WTC11 (cell line): Measurements from ENCODE around the gene GAK. TPM values are rescaled to one million over a fixed set of nuclear protein-coding genes. Genes with fewer than 3 reads are reported as not detected.

Source experiments
- ATAC-seq: fragments of 200-7000 bp; cut with Tn5 transposase; 2 replicates; pipeline ENCODE4 v1.10.0; 2021; ENCODE audit warnings: mild to moderate bottlenecking, moderate library complexity
- CTCF ChIA-PET: fragments of 300-600 bp; sonication (Branson Sonifier 250); formaldehyde crosslinking; loops from one replicate; lab custom pipeline; 2021; ENCODE audit warnings: antibody characterized with exemption; lab: Charles Lee
- POLR2A ChIA-PET: fragments of 350-600 bp; sonication (Branson Sonifier 250); formaldehyde crosslinking; loops from one replicate; lab custom pipeline; 2021; ENCODE audit warnings: antibody characterized with exemption; lab: Charles Lee
- DNase-seq: peaks from one replicate; pipeline ENCODE4 v3.0.0; 2021; ENCODE audit warnings: low spot score
- H3K27ac Mint-ChIP-seq: 2 replicates; pipeline ENCODE4 v1.8.0; 2021; ENCODE audit warnings: mixed read lengths
- H3K27me3 Mint-ChIP-seq: 2 replicates; pipeline ENCODE4 v1.8.0; 2021; ENCODE audit warnings: low read depth, mild to moderate bottlenecking, moderate library complexity, mixed read lengths
- H3K36me3 Mint-ChIP-seq: 2 replicates; pipeline ENCODE4 v1.8.0; 2021; ENCODE audit warnings: mixed read lengths
- H3K4me1 Mint-ChIP-seq: 2 replicates; pipeline ENCODE4 v1.8.0; 2022; ENCODE audit warnings: mixed read lengths
- H3K4me3 Mint-ChIP-seq: 2 replicates; pipeline ENCODE4 v1.8.0; 2021; ENCODE audit warnings: mild to moderate bottlenecking, moderate library complexity, mixed read lengths
- H3K9me3 Mint-ChIP-seq: 2 replicates; pipeline ENCODE4 v1.8.0; 2021; ENCODE audit warnings: mixed read lengths
- AFF4 ChIP-seq: sonication (generic); formaldehyde crosslinking; IDR thresholded peaks from 2 replicates; pipeline ENCODE4 v1.8.1; 2023; ENCODE audit warnings: mild to moderate bottlenecking, missing genetic modification reagents, borderline replicate concordance
- ATF1 ChIP-seq: sonication (generic); formaldehyde crosslinking; IDR thresholded peaks from 2 replicates; pipeline ENCODE4 v1.8.1; 2023; ENCODE audit warnings: mild to moderate bottlenecking, moderate library complexity, missing genetic modification reagents
- CREB1 ChIP-seq: sonication (generic); formaldehyde crosslinking; IDR thresholded peaks from 2 replicates; pipeline ENCODE4 v1.8.0; 2023; ENCODE audit warnings: mild to moderate bottlenecking, missing genetic modification reagents
- E2F1 ChIP-seq: sonication (generic); formaldehyde crosslinking; IDR thresholded peaks from 2 replicates; pipeline ENCODE4 v1.8.0; 2022; ENCODE audit warnings: mild to moderate bottlenecking, missing genetic modification reagents
- E2F4 ChIP-seq: sonication (generic); formaldehyde crosslinking; IDR thresholded peaks from 2 replicates; pipeline ENCODE4 v1.8.1; 2022; ENCODE audit warnings: low read depth, mild to moderate bottlenecking, moderate library complexity, missing genetic modification reagents, borderline replicate concordance
- EMX1 ChIP-seq: fragments of 250-450 bp; sonication (Bioruptor Pico); IDR thresholded peaks from 2 replicates; pipeline ENCODE4 v1.8.0; 2021; ENCODE audit warnings: mild to moderate bottlenecking
- FOXP4 ChIP-seq: sonication (generic); formaldehyde crosslinking; IDR thresholded peaks from 2 replicates; pipeline ENCODE4 v1.8.0; 2022; ENCODE audit warnings: mild to moderate bottlenecking, missing genetic modification reagents
- IRF1 ChIP-seq: sonication (generic); formaldehyde crosslinking; IDR thresholded peaks from 2 replicates; pipeline ENCODE4 v1.8.0; 2023; ENCODE audit warnings: missing genetic modification reagents
- JAZF1 ChIP-seq: fragments of 250-450 bp; sonication (Bioruptor Pico); IDR thresholded peaks from 2 replicates; pipeline ENCODE4 v1.9.0; 2021; ENCODE audit warnings: moderate library complexity, mild to moderate bottlenecking, inconsistent platforms
- MLX ChIP-seq: sonication (generic); formaldehyde crosslinking; IDR thresholded peaks from 2 replicates; pipeline ENCODE4 v1.8.1; 2023; ENCODE audit warnings: mild to moderate bottlenecking, missing genetic modification reagents, moderate library complexity
- NFE2L1 ChIP-seq: sonication (generic); formaldehyde crosslinking; IDR thresholded peaks from 2 replicates; pipeline ENCODE4 v1.8.1; 2023; ENCODE audit warnings: missing genetic modification reagents
- OVOL2 ChIP-seq: fragments of 250-450 bp; sonication (Bioruptor Pico); IDR thresholded peaks from 2 replicates; pipeline ENCODE4 v1.9.0; 2021; ENCODE audit warnings: mild to moderate bottlenecking, borderline replicate concordance
- SMAD3 ChIP-seq: sonication (generic); formaldehyde crosslinking; IDR thresholded peaks from 2 replicates; pipeline ENCODE4 v1.8.0; 2022; ENCODE audit warnings: missing genetic modification reagents, mild to moderate bottlenecking, borderline replicate concordance
- SP1 ChIP-seq: sonication (generic); formaldehyde crosslinking; conservative IDR thresholded peaks from 2 replicates; pipeline ENCODE4 v1.8.1; 2022; ENCODE audit warnings: missing genetic modification reagents
- STAT6 ChIP-seq: sonication (generic); formaldehyde crosslinking; conservative IDR thresholded peaks from 2 replicates; pipeline ENCODE4 v1.8.1; 2023; ENCODE audit warnings: mild to moderate bottlenecking, low read depth, missing genetic modification reagents, moderate library complexity
- TEAD4 ChIP-seq: sonication (generic); formaldehyde crosslinking; IDR thresholded peaks from 2 replicates; pipeline ENCODE4 v1.8.0; 2022; ENCODE audit warnings: mild to moderate bottlenecking, missing genetic modification reagents
- ZNF121 ChIP-seq: sonication (generic); formaldehyde crosslinking; IDR thresholded peaks from 2 replicates; pipeline ENCODE4 v1.8.0; 2023; ENCODE audit warnings: missing genetic modification reagents
- ZNF263 ChIP-seq: sonication (generic); formaldehyde crosslinking; IDR thresholded peaks from 2 replicates; pipeline ENCODE4 v1.8.1; 2022; ENCODE audit warnings: low read depth, mild to moderate bottlenecking, moderate library complexity, missing genetic modification reagents
- ZNF423 ChIP-seq: fragments of 250-450 bp; sonication (Bioruptor Pico); IDR thresholded peaks from 2 replicates; pipeline ENCODE4 v2.1.2; 2022; ENCODE audit warnings: mild to moderate bottlenecking, moderate library complexity
- ZNF671 ChIP-seq: fragments of 250-450 bp; sonication (Bioruptor Pico); IDR thresholded peaks from 2 replicates; pipeline ENCODE4 v1.8.0; 2021; ENCODE audit warnings: mild to moderate bottlenecking
- ZSCAN18 ChIP-seq: fragments of 250-450 bp; sonication (Bioruptor Pico); IDR thresholded peaks from 2 replicates; pipeline ENCODE4 v2.1.2; 2022; ENCODE audit warnings: mild to moderate bottlenecking, moderate library complexity
- total RNA-seq: library from RNA; stranded (reverse); gene quantifications from 3 replicates; pipeline ENCODE4 v1.2.3, GENCODE V29; 2021

The GAK gene
- total RNA-seq, 1 experiment from 2014 or later: 121 TPM

- TF ChIP-seq STAT6 (CRISPR knock-in tag): no peak
- no peak for TF ChIP-seq ZSCAN18
- TF ChIP-seq E2F1: no peak
- no peak for TF ChIP-seq JAZF1 (CRISPR knock-in tag)
- TF ChIP-seq IRF1 (CRISPR knock-in tag): no peak
- TF ChIP-seq CREB1 (CRISPR knock-in tag): no peak
- TF ChIP-seq, all 79 proteins: peak for 0
These were observed 49.5 kb downstream of the GAK start (continued) for GRCh38 chr4:882646-883045.

GRCh38 chr4:881709-882108 lies 50.4 kb downstream of the GAK start:
- DNase-seq (no peak), ATAC-seq (no peak)
- H3K4me3 Mint-ChIP-seq: no peak overlapping the region
- no peaks in the 10 kb centered on the region for H3K27me3 Mint-ChIP-seq
- H3K9me3 Mint-ChIP-seq: no peaks in the 10 kb centered on the region
- POLR2A ChIA-PET: no interaction called here
- no peak for TF ChIP-seq ZNF263 (CRISPR knock-in tag)
- TF ChIP-seq SP1 (CRISPR knock-in tag): no peak
- no peak for TF ChIP-seq FOXP4
- TF ChIP-seq ZNF671 (CRISPR knock-in tag): no peak
- no peak for TF ChIP-seq E2F4 (CRISPR knock-in tag)
- TF ChIP-seq AFF4 (CRISPR knock-in tag): no peak
- no peak for TF ChIP-seq ATF1 (CRISPR knock-in tag)
- TF ChIP-seq ZNF423 (CRISPR knock-in tag): no peak
- no peak for TF ChIP-seq ZNF121 (CRISPR knock-in tag)
- no peak for TF ChIP-seq TEAD4 (CRISPR knock-in tag)
- no peak for TF ChIP-seq EMX1 (CRISPR knock-in tag)
- no peak for TF ChIP-seq MLX (CRISPR knock-in tag)
- TF ChIP-seq OVOL2: no peak
- no peak for TF ChIP-seq NFE2L1 (CRISPR knock-in tag)
- TF ChIP-seq SMAD3 (CRISPR knock-in tag): no peak
- no peaks in the 10 kb centered on the region for H3K4me1 Mint-ChIP-seq
- CTCF ChIA-PET: no interaction called here
- peaks cover 14% of the 10 kb centered on the region for H3K36me3 Mint-ChIP-seq
- H3K27ac Mint-ChIP-seq: no peak overlapping the region
